HTR-8/SVneo (cell line): ENCODE data around the gene KIF1C.
A peak's percentile ranks its signal among the peaks of the same experiment; 100 is the strongest.
"Not testable (repeated sequence)": the region's sequence is repeated elsewhere in the genome, so short reads cannot be mapped to it uniquely, and the experiment has no call there.

Experiments
- DNase-seq: peaks from one replicate; pipeline ENCODE4 v3.0.0; 2011; ENCODE audit warnings: low spot score, mixed read lengths; ENCODE audit not compliant: insufficient read length
- FAIRE-seq: peaks from 2 replicates; lab custom pipeline; 2011; peaks lifted over from hg19 to GRCh38; lab: Jason Lieb, UNC

KIF1C gene

DNA sequence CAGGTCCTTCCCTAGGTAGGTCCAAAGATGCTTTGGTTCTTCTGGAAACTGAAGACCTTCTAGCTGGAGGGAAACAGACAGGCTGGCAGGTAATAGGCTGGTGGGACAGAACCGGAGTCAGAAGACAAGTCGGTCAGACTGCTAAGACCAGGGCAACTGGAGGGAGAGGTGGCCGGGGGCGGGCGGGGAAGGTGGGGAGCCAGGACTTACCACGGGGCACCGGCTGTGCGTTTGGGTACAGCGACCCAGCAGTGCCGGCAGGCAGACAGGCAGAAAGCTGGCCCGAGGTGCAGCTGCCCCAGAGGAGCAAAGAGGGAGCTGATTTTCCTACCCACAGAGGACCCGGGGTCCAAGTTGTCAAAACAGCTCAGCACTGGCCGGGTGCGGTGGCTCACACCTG is 36.9 kb downstream of the KIF1C start:
- DNase-seq (no peak), FAIRE-seq (no peak)

DNA sequence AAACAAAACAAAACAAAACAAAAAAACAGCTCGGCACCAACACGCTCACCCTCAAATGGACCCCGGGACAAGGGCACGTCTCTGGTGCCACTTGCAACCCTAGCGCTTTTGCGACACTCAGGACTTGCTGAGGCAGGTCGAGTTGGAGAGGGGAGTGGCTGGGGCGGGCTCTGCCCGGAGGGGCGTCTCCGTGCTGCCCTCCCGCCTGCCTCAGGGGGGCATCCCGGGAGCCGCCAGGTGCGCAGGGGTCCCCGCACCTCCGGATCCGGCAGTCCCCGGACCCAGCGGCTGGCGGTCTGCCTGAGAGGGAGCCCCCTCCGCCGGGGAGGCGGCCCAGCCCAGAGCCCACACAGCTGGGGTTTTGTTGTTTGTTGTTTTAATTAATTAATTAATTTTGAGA is 37.6 kb downstream of the KIF1C start, which contains the start of gene SLC52A1:
Gene SLC52A1, minus strand, starts transcription at position 112 of the 400 bp plus-strand sequence. CDS start 820 bp downstream, outside the sequence.
- DNase-seq, result no peak
- FAIRE-seq, result no peak

- DNase-seq, result no peak
- no peak for FAIRE-seq
Observed at GRCh38 chr17:5042157-5043022, 44.6 kb downstream of the KIF1C start.

GRCh38 chr17:5043524-5043923 is 45.8 kb downstream of the KIF1C start:
- FAIRE-seq (no peak), DNase-seq (no peak)

DNA sequence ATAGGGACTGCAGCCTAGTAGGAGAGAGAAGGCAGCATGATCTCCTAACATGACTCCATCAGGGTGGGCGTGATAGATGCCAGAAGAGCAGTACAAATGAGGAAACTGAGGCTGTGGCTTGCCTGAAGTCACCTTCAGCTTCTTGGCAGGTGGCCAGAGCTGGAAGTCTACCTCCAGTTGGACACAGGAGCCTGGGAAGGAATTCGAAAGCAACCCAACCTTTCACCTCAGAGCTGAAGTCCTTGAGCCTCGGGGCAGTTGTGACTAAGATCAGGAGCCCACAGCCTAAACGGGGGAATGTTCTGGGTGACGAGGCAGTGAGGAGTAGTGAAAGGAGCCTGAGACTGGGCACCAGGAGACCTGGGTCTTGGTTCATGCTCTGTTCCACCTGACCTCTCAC is 46.9 kb downstream of the KIF1C start:
- FAIRE-seq (no peak), DNase-seq (no peak)

DNA sequence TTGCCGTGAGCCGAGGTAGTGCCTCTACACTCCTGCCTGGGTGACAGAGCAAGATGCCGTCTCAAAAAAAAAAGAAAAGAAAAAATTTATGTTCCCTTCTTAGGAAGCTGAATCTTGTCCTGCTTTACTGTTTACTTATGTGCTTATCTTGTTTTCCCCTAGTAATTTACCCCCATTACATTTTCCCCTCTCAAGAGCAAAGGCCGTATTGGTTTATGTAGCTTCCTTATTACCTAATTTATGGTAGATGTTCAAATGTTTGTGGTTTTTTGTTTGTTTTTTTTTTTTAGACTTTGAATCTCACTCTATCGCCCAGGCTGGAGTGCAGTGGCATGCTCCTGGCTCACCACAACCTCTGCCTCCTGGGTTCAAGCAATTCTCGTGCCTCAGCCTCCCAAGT is 47.7 kb downstream of the KIF1C start:
- no peak for DNase-seq
- no peak for FAIRE-seq

GRCh38 chr17:5047446-5047845 is 49.7 kb downstream of the KIF1C start:
- FAIRE-seq, result no peak

GRCh38 chr17:5049314-5049841 is 51.6 kb downstream of the KIF1C start:
- no peak for FAIRE-seq

More at GRCh38 chr17:5047446-5047845, 49.7 kb downstream of the KIF1C start:
- no peak for DNase-seq

GRCh38 chr17:5050278-5050677 is 52.5 kb downstream of the KIF1C start:
- DNase-seq (no peak), FAIRE-seq (no peak)

More at GRCh38 chr17:5049314-5049841, 51.6 kb downstream of the KIF1C start:
- no peak for DNase-seq

GRCh38 chr17:5055543-5055942 is 57.8 kb downstream of the KIF1C start:
- FAIRE-seq, result no peak
- no peak for DNase-seq

GRCh38 chr17:5065227-5065744 is 67.5 kb downstream of the KIF1C start:
- FAIRE-seq (peak; percentile 65), DNase-seq (no peak)

DNA sequence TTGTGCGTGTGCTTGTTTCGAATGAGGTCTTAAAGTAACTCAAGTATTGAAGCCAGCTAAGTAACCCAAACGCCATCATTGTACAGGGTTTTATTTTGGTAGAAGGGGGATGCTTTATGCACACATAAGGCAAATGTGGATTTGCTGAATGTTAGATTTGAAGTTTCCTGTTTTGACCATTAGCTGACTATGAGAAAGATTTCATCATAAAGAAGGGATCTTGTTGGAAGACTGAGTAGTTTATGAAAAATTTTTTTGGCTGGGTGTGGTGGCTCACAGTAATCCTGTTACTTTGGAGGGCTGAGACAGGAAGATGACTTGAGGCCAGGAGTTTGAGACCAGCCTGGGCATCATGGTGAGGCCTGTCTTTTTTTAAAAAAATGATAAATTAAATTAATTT is 70.5 kb downstream of the KIF1C start:
- FAIRE-seq (no peak), DNase-seq (no peak)

DNA sequence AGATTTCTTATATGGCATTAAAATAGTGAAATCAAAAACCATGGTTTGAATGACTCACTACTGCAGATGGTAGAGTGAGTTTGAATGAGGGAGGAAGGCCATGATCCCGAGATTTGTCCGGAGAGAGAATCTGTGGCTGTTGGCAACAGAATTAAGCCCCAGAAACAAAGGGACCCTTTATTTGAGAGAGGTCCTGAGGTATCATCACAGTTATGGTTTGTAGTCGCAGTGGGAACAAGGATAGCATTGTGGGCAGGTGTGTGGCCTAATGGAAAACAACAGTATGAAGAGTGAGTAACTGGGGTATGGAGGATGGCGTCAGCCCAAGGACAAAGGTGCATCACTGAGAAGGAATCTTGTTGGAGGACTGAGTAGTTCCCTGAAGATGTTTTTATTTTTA is 72.0 kb downstream of the KIF1C start:
- no peak for FAIRE-seq
- no peak for DNase-seq

GRCh38 chr17:5075472-5075871 is 77.7 kb downstream of the KIF1C start:
- not testable (repeated sequence) for DNase-seq, FAIRE-seq

DNA sequence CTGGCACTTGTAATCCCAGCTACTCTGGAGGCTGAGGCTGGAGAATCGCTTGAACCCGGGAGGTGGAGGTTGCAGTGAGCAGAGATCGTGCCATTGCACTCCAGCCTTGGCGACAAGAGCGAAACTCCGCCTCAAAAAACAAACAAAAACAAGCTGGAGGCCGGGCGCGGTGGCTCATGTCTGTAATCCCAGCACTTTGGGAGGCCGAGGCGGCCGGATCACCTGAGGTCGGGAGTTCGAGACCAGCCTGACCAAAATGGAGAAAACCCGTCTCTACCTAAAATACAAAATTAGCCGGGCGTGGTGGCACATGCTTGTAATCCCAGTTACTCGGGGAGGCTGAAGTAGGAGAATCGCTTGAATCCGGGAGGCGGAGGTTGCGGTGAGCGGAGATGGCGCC is 79.5 kb downstream of the KIF1C start:
- not testable (repeated sequence) for DNase-seq, FAIRE-seq

GRCh38 chr17:5077781-5078105 is 80.0 kb downstream of the KIF1C start:
- FAIRE-seq (peak; percentile 20), DNase-seq (no peak)
